ENCODE data around the gene RYR3.

RYR3 gene

GRCh38 chr15:33894193-33894592, 583.4 kb downstream of the RYR3 start:
- DNase-seq (ENCODE audit: low spot score), result no peak

- no peak for DNase-seq (ENCODE audit: low spot score)
Observed at GRCh38 chr15:33902043-33902442, 591.3 kb downstream of the RYR3 start.

- DNase-seq (ENCODE audit: low spot score), result no peak
Observed at GRCh38 chr15:33903661-33904060, 592.9 kb downstream of the RYR3 start.

GRCh38 chr15:33907326-33907725, 596.6 kb downstream of the RYR3 start:
- DNase-seq (ENCODE audit: low spot score), result peak; percentile 46

GRCh38 chr15:33908406-33908805, 597.6 kb downstream of the RYR3 start:
- DNase-seq (ENCODE audit: low spot score), result peak; percentile 53

- peak; percentile 10 for DNase-seq (ENCODE audit: low spot score)
Observed at GRCh38 chr15:33910741-33911140, 600.0 kb downstream of the RYR3 start.

GRCh38 chr15:33912326-33912725, 601.6 kb downstream of the RYR3 start:
- DNase-seq (ENCODE audit: low spot score), result no peak

GRCh38 chr15:33913459-33913858, 602.7 kb downstream of the RYR3 start:
- no peak for DNase-seq (ENCODE audit: low spot score)
